Right atrium auricular region (tissue), 2 donors: ENCODE results near the gene SPAG16. TPM values are rescaled to one million over a fixed set of nuclear protein-coding genes. Genes with fewer than 3 reads are reported as not detected.

ENCODE experiments used
- DNase-seq: peaks from one replicate; pipeline ENCODE4 v3.0.0-alpha.2; 2019; ENCODE audit warnings: low spot score
- H3K27ac ChIP-seq, 2 donors: fragments of 200-600 bp; sonication (generic); 1 replicate in 1 of 2; 2 replicates in 1 of 2; pipeline ENCODE4 v1.5.1; 2016 to 2019
- H3K27me3 ChIP-seq, 2 donors: fragments of 200-600 bp; sonication (generic); one replicate each; pipeline versions ENCODE4 v1.5.1 to v1.6.0; 2017 to 2019
- H3K36me3 ChIP-seq: fragments of 200-600 bp; sonication (generic); one replicate; pipeline ENCODE4 v1.5.1; 2016
- H3K4me1 ChIP-seq, 2 donors: fragments of 200-600 bp; sonication (generic); one replicate each; pipeline versions ENCODE4 v1.5.1 to v1.6.0; 2017 to 2019
- H3K4me3 ChIP-seq, 2 donors: fragments of 200-600 bp; sonication (generic); 1 replicate in 1 of 2; 2 replicates in 1 of 2; pipeline ENCODE4 v1.5.1; 2017 to 2019; ENCODE audit warnings: mild to moderate bottlenecking in 1 of 2, moderate library complexity in 1 of 2
- H3K9me3 ChIP-seq, 2 donors: fragments of 200-600 bp; sonication (generic); one replicate each; pipeline ENCODE4 v1.5.1; 2019
- total RNA-seq, 2 donors: library from RNA; depleted of rRNA; stranded (reverse); fragments of >200 nt; gene quantifications; one replicate each; pipeline ENCODE4 v1.1.0, GENCODE V29; 2016
- TF ChIP-seq, protein P1 (sequence below), 2 donors: fragments of 200-600 bp; sonication (generic); IDR thresholded peaks; one replicate each; pipeline ENCODE4 v1.5.1; 2019; ENCODE audit warnings: antibody characterized with exemption in 2 of 2

The SPAG16 gene
- total RNA-seq, 2 donors from 2014 or later, result 17.3 to 18.3 TPM

DNA sequence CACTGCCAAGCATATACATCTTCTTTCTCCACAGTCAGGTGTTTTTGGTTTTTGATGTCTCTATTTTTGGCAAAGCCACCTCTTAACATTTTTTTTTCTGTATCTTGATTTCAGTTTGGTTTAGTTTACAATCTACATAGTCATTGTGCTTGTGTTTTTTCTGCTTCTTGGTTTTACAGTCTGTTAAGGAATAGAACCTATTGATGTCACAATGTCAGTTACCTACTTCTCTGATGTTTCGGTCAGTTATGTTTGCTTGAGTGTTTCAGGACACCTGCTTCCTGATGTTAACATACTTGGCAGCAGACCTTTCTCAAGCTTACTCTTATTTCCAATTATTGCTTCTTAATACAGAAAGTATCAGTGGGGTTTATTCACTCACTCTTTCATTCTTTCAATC, 253.3 kb downstream of the SPAG16 start:
- Histone ChIP-seq H3K4me3 (no peak overlapping the region), H3K27ac (no peak overlapping the region), H3K27me3 (no peaks in the 10 kb centered on the region), H3K4me1 (no peaks in the 10 kb centered on the region), H3K36me3 (no peaks in the 10 kb centered on the region), H3K9me3 (no peaks in the 10 kb centered on the region)
- no peak for DNase-seq
- TF ChIP-seq, protein P1, sequence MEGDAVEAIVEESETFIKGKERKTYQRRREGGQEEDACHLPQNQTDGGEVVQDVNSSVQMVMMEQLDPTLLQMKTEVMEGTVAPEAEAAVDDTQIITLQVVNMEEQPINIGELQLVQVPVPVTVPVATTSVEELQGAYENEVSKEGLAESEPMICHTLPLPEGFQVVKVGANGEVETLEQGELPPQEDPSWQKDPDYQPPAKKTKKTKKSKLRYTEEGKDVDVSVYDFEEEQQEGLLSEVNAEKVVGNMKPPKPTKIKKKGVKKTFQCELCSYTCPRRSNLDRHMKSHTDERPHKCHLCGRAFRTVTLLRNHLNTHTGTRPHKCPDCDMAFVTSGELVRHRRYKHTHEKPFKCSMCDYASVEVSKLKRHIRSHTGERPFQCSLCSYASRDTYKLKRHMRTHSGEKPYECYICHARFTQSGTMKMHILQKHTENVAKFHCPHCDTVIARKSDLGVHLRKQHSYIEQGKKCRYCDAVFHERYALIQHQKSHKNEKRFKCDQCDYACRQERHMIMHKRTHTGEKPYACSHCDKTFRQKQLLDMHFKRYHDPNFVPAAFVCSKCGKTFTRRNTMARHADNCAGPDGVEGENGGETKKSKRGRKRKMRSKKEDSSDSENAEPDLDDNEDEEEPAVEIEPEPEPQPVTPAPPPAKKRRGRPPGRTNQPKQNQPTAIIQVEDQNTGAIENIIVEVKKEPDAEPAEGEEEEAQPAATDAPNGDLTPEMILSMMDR (IDR thresholded peaks at IDR 0.05), result no peak

DNA sequence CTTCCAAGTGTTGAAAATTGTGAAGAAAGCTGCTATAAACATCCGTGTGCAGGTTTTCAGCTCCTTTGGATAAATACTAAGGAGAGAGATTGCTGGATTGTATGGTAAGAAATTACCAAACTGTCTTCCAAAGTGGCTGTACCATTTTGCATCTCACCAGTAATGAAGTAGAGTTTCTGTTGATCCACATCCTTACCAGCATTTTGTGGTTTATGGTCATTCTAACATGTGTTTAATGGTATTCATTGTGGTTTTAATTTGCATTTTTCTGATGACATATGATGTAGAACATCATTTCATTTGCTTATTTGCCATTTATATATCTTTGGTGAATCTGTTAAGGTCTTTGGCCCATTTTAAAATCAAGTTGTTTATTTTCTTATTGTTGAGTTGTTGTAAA, 260.7 kb downstream of the SPAG16 start:
- Histone ChIP-seq H3K27ac (no peak overlapping the region), H3K4me1 (no peaks in the 10 kb centered on the region), H3K36me3 (no peaks in the 10 kb centered on the region), H3K27me3 (no peaks in the 10 kb centered on the region), H3K4me3 (no peak overlapping the region), H3K9me3 (no peaks in the 10 kb centered on the region)
- TF ChIP-seq, protein P1 (IDR thresholded peaks at IDR 0.05), result no peak
- no peak for DNase-seq

DNA sequence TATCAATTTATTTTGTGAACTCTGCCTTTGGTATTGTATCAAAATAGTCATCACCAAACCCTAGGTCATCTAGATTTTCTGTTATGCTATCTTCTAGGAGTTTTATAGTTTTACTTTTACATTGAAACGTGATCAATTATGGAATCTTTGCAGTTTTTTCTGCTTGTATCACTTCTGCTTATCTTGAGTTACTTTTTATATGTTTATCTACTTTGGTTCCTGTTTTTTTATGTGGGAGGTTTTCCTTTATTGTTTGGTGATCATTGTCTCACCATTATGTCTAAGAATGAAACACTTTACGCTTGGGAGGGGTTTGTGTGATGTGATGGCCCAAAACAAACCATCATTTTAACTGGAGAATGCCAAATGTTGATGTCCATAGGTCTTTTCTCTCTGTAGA, 261.2 kb downstream of the SPAG16 start:
- TF ChIP-seq, protein P1 (IDR thresholded peaks at IDR 0.05), result no peak
- Histone ChIP-seq H3K27ac (no peak overlapping the region), H3K4me3 (no peak overlapping the region), H3K9me3 (no peaks in the 10 kb centered on the region), H3K4me1 (no peaks in the 10 kb centered on the region), H3K27me3 (no peaks in the 10 kb centered on the region), H3K36me3 (no peaks in the 10 kb centered on the region)
- DNase-seq, result no peak

DNA sequence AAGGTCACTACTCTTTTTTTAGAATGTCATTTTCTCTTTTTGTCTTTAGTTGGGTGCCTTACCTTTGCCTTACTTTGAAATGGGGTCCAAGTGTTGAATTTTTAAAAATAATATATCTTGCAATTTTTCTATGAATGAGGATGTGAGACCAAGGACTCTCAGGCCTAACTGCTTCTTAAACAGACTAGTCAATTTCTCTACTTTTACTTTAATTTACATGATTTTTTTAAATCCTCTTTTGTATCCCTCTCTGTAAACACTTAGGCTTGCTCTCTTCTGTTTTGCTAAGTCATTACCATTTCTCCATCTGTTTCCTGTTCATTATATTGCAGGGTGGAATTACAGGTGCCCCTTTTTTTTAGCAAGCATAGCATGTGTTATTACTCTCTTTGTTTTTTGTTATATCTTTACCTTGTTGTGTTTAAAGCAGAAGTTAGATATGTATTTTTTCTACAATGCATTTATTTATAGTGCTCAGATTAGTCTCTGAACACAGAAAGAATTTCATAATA, 261.8 kb downstream of the SPAG16 start:
- DNase-seq, result no peak
- H3K36me3 ChIP-seq, result no peaks in the 10 kb centered on the region
- no peak overlapping the region for H3K4me3 ChIP-seq
- no peaks in the 10 kb centered on the region for H3K4me1 ChIP-seq
- no peaks in the 10 kb centered on the region for H3K9me3 ChIP-seq
- H3K27me3 ChIP-seq, result no peaks in the 10 kb centered on the region
- H3K27ac ChIP-seq, result no peak overlapping the region
- TF ChIP-seq, protein P1 (IDR thresholded peaks at IDR 0.05), result no peak

DNA sequence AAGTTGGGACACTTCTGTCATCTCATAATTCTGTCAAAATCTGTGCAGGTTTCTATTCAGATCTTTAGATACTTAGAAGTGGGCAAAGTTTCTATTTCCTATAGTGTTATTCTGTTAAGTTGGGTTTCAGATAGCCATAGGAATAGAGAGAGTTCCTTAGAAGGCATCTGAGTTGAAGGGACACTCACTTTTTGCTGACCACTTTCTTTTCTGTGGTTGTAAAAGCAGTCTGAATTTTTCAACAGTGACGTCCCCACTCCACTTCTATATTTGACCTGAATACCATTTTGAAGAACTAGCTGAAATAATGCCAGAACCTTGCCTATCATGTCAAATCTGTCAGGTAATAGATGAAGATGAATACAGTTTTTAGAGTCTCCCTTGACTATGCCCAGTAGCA, 267.3 kb downstream of the SPAG16 start:
- TF ChIP-seq, protein P1 (IDR thresholded peaks at IDR 0.05), result no peak
- H3K4me3 ChIP-seq, result no peak overlapping the region
- no peak overlapping the region for H3K27ac ChIP-seq
- DNase-seq, result no peak
- H3K36me3 ChIP-seq, result no peaks in the 10 kb centered on the region
- no peaks in the 10 kb centered on the region for H3K4me1 ChIP-seq
- H3K27me3 ChIP-seq, result no peaks in the 10 kb centered on the region
- peaks cover 0 to 6% of the 10 kb centered on the region in 2 donors for H3K9me3 ChIP-seq

DNA sequence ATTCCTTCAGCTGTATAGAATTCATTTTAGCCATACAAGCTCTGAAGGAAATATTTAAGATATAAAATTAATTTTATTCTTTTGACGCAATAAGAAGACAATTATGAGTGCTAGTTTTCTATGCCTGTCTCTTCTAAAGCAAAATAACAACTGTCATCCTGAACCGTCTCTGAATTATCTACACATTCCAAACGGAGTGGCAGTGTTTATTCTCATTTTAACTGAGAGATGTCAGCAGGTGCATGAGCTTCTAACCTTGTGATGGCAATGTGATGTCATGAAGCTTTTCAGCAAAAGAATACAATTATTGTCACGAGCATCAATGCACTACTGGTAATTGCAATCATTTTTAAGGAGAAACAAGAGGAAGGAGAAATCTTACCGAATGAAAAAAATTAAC, 274.8 kb downstream of the SPAG16 start:
- peaks cover 0 to 11% of the 10 kb centered on the region in 2 donors for H3K9me3 ChIP-seq
- H3K27me3 ChIP-seq, result no peaks in the 10 kb centered on the region
- no peak overlapping the region for H3K27ac ChIP-seq
- H3K4me3 ChIP-seq, result no peak overlapping the region
- TF ChIP-seq, protein P1 (IDR thresholded peaks at IDR 0.05), result no peak
- no peaks in the 10 kb centered on the region for H3K4me1 ChIP-seq
- no peaks in the 10 kb centered on the region for H3K36me3 ChIP-seq
- DNase-seq, result no peak
